H1 (cell line): Measurements from ENCODE around the gene SMIM1. TPM values are rescaled to one million over a fixed set of nuclear protein-coding genes. Genes with fewer than 3 reads are reported as not detected.

Source experiments
- CTCF ChIA-PET: fragments of 300-600 bp; sonication (Branson Sonifier 250); formaldehyde crosslinking; loops from one replicate; lab custom pipeline; 2021; ENCODE audit not compliant: partially characterized antibody; lab: Charles Lee
- POLR2A ChIA-PET: fragments of 300-600 bp; sonication (Branson Sonifier 250); formaldehyde crosslinking; loops from one replicate; lab custom pipeline; 2021; ENCODE audit warnings: inconsistent platforms; ENCODE audit not compliant: partially characterized antibody; lab: Charles Lee
- DNase-seq, 2 experiments: peaks; one replicate each; pipeline versions ENCODE4 v3.0.0 to v3.0.0-alpha.2; 2010 to 2022; ENCODE audit warnings: low spot score in 2 of 2, low read depth in 1 of 2, mixed read lengths in 1 of 2
- FAIRE-seq: peaks from 2 replicates; lab custom pipeline; 2011; peaks lifted over from hg19 to GRCh38; lab: Jason Lieb, UNC
- H2AFZ ChIP-seq: 2 replicates; pipeline ENCODE4 v1.8.1; 2012; ENCODE audit warnings: low read length, inconsistent platforms
- H2AK5ac ChIP-seq: 2 replicates; pipeline ENCODE4 v1.6.1; 2013; ENCODE audit warnings: low read depth, low read length
- H2BK120ac ChIP-seq: replicated peaks from 2 replicates; pipeline ENCODE3; 2013; ENCODE audit warnings: low read depth, low read length, inconsistent platforms
- H2BK12ac ChIP-seq: 2 replicates; pipeline ENCODE4 v1.6.1; 2013; ENCODE audit warnings: low read depth, low read length
- H2BK15ac ChIP-seq: 2 replicates; pipeline ENCODE4 v1.6.1; 2013; ENCODE audit warnings: low read length
- H2BK20ac ChIP-seq: 2 replicates; pipeline ENCODE4 v1.6.1; 2013; ENCODE audit warnings: low read length
- H2BK5ac ChIP-seq: 2 replicates; pipeline ENCODE4 v1.6.1; 2013; ENCODE audit warnings: low read depth, low read length
- H3K14ac ChIP-seq: 2 replicates; pipeline ENCODE4 v1.6.1; 2013; ENCODE audit warnings: inconsistent platforms; ENCODE audit not compliant: insufficient read length
- H3K18ac ChIP-seq: 2 replicates; pipeline ENCODE4 v1.6.1; 2013; ENCODE audit warnings: low read length; ENCODE audit errors: extremely low read depth
- H3K23ac ChIP-seq: 2 replicates; pipeline ENCODE4 v1.6.1; 2013; ENCODE audit warnings: inconsistent platforms; ENCODE audit not compliant: insufficient read length
- H3K23me2 ChIP-seq: 2 replicates; pipeline ENCODE4 v1.6.1; 2013; ENCODE audit warnings: low read depth, low read length
- H3K27ac ChIP-seq: 2 replicates; pipeline ENCODE4 v1.6.1; 2011; ENCODE audit warnings: low read depth, low read length, inconsistent platforms
- H3K27me3 ChIP-seq, 4 experiments: replicated peaks in 1 of 4; 1 replicate in 1 of 4; 2 replicates in 3 of 4; pipeline versions ENCODE4 v1.6.1 to v1.8.1; 2011 to 2013; ENCODE audit warnings: low read length in 3 of 4, mild to moderate bottlenecking in 3 of 4, inconsistent platforms in 2 of 4, mixed read lengths in 2 of 4, moderate library complexity in 1 of 4; ENCODE audit not compliant: control insufficient read depth in 3 of 4, insufficient read depth in 3 of 4; ENCODE audit errors: extremely low read depth in 1 of 4
- H3K36me3 ChIP-seq, 4 experiments: 2 replicates each; pipeline versions ENCODE4 v1.6.1 to v1.8.1; 2011 to 2013; ENCODE audit warnings: mild to moderate bottlenecking in 4 of 4, low read length in 3 of 4, moderate library complexity in 2 of 4, control low read depth in 1 of 4, inconsistent platforms in 1 of 4; ENCODE audit not compliant: insufficient read depth in 4 of 4, control insufficient read depth in 2 of 4
- H3K4ac ChIP-seq: replicated peaks from 2 replicates; pipeline ENCODE3; 2013; ENCODE audit warnings: low read length, low read depth, mixed read lengths, inconsistent platforms; ENCODE audit not compliant: insufficient read length
- H3K4me1 ChIP-seq, 4 experiments: replicated peaks in 1 of 4; 1 replicate in 1 of 4; 2 replicates in 3 of 4; pipeline versions ENCODE4 v1.6.1 to v1.8.1; 2011 to 2013; ENCODE audit warnings: low read length in 3 of 4, inconsistent platforms in 2 of 4, mixed read lengths in 1 of 4; ENCODE audit not compliant: insufficient read depth in 4 of 4, control insufficient read depth in 3 of 4
- H3K4me2 ChIP-seq, 2 experiments: 2 replicates each; pipeline versions ENCODE4 v1.6.1 to v1.8.1; 2011 to 2013; ENCODE audit warnings: low read depth in 2 of 2, low read length in 2 of 2, control low read depth in 1 of 2, inconsistent platforms in 1 of 2, mild to moderate bottlenecking in 1 of 2; ENCODE audit not compliant: insufficient read depth in 1 of 2
- H3K4me3 ChIP-seq, 4 experiments: fragments of 200-600, 300-600 bp in 1 of 4; sonication (generic), shearing (Covaris generic), sonication (Bioruptor Twin) in 1 of 4; 2 replicates each; pipeline versions ENCODE4 v1.5.1 to v1.8.1; 2011 to 2016; ENCODE audit warnings: low read length in 4 of 4, low read depth in 3 of 4, control low read depth in 2 of 4, inconsistent platforms in 2 of 4, mild to moderate bottlenecking in 2 of 4, mixed read lengths in 1 of 4, moderate library complexity in 1 of 4; ENCODE audit not compliant: insufficient read depth in 2 of 4; ENCODE audit errors: extremely low read depth in 1 of 4
- H3K56ac ChIP-seq: replicated peaks from 2 replicates; pipeline ENCODE3; 2013; ENCODE audit warnings: low read depth, mild to moderate bottlenecking, mixed read lengths, low read length, inconsistent platforms; ENCODE audit not compliant: insufficient read length
- H3K79me1 ChIP-seq: 2 replicates; pipeline ENCODE4 v1.6.1; 2013; ENCODE audit warnings: low read depth, low read length, control low read depth
- H3K79me2 ChIP-seq, 2 experiments: 2 replicates each; pipeline versions ENCODE4 v1.6.1 to v1.8.1; 2012 to 2013; ENCODE audit warnings: low read length in 2 of 2, mild to moderate bottlenecking in 2 of 2, inconsistent platforms in 1 of 2; ENCODE audit not compliant: insufficient read depth in 2 of 2, control insufficient read depth in 1 of 2
- H3K9ac ChIP-seq, 4 experiments: replicated peaks in 1 of 4; 1 replicate in 1 of 4; 2 replicates in 3 of 4; pipeline versions ENCODE4 v1.6.1 to v1.8.1; 2011 to 2013; ENCODE audit warnings: low read depth in 3 of 4, low read length in 3 of 4, control low read depth in 2 of 4, mild to moderate bottlenecking in 2 of 4, moderate library complexity in 2 of 4, inconsistent platforms in 1 of 4; ENCODE audit errors: extremely low read depth in 1 of 4
- H3K9me3 ChIP-seq, 2 experiments: 2 replicates each; pipeline versions ENCODE4 v1.6.1 to v1.8.1; 2012 to 2013; ENCODE audit warnings: mild to moderate bottlenecking in 2 of 2, moderate library complexity in 2 of 2, control low read depth in 1 of 2, inconsistent platforms in 1 of 2, low read depth in 1 of 2, low read length in 1 of 2, mixed read lengths in 1 of 2; ENCODE audit not compliant: insufficient read depth in 2 of 2
- H4K20me1 ChIP-seq, 2 experiments: replicated peaks in 1 of 2; 2 replicates each; pipeline versions ENCODE3 to v1.8.1; 2011 to 2013; ENCODE audit warnings: inconsistent platforms in 2 of 2, low read length in 2 of 2, mild to moderate bottlenecking in 1 of 2; ENCODE audit not compliant: insufficient read depth in 2 of 2, control insufficient read depth in 1 of 2
- H4K5ac ChIP-seq: 2 replicates; pipeline ENCODE4 v1.6.1; 2013; ENCODE audit warnings: low read length, low read depth, mixed read lengths, inconsistent platforms; ENCODE audit not compliant: insufficient read length
- H4K8ac ChIP-seq: 2 replicates; pipeline ENCODE4 v1.8.0; 2013; ENCODE audit warnings: mild to moderate bottlenecking, moderate library complexity, low read length, inconsistent platforms; ENCODE audit not compliant: insufficient read depth; ENCODE audit errors: extremely low read depth
- H4K91ac ChIP-seq: replicated peaks from 2 replicates; pipeline ENCODE3; 2013; ENCODE audit warnings: low read length, mixed read lengths, inconsistent platforms; ENCODE audit not compliant: insufficient read length
- BACH1 ChIP-seq: IDR thresholded peaks from 2 replicates; pipeline ENCODE4 v1.6.1; 2012; ENCODE audit warnings: low read length, improper control_type of control experiment
- CHD2 ChIP-seq: IDR thresholded peaks from 2 replicates; pipeline ENCODE4 v1.6.1; 2012; ENCODE audit warnings: low read length, improper control_type of control experiment
- CTBP2 ChIP-seq: IDR thresholded peaks from 2 replicates; pipeline ENCODE4 v1.7.0; 2011; ENCODE audit warnings: borderline replicate concordance, mild to moderate bottlenecking, moderate library complexity, mixed read lengths, low read length; ENCODE audit not compliant: insufficient read depth, insufficient read length
- KDM5A ChIP-seq: fragments of 200-600 bp; IDR thresholded peaks from 2 replicates; pipeline ENCODE4 v1.7.1; 2012; ENCODE audit warnings: mild to moderate bottlenecking, low read length, inconsistent platforms, mixed read lengths
- MAFK ChIP-seq: IDR thresholded peaks from 2 replicates; pipeline ENCODE4 v1.6.1; 2012; ENCODE audit warnings: low read depth, mild to moderate bottlenecking, improper control_type of control experiment, low read length
- POU5F1 ChIP-seq: IDR thresholded peaks from 2 replicates; pipeline ENCODE4 v1.6.1; 2011; ENCODE audit warnings: low read depth, mild to moderate bottlenecking, low read length, moderate library complexity
- SAP30 ChIP-seq: fragments of 300-600 bp; sonication (generic); IDR thresholded peaks from 2 replicates; pipeline ENCODE4 v1.7.1; 2012; ENCODE audit warnings: low read length, moderate library complexity, mild to moderate bottlenecking, inconsistent platforms; ENCODE audit not compliant: insufficient read depth, insufficient replicate concordance
- WGBS, 2 experiments: shearing (Covaris generic) in 1 of 2; methylation state at CpG; one replicate each; pipeline versions ENCODE4 v1.1.6 to v1.1.7; 2013 to 2015; ENCODE audit warnings: low lambda C conversion rate in 2 of 2, mixed read lengths in 2 of 2, inconsistent platforms in 1 of 2, low coverage in 1 of 2, missing lambda C conversion rate in 1 of 2; ENCODE audit not compliant: insufficient replicate concordance in 2 of 2, insufficient coverage in 1 of 2, insufficient read length in 1 of 2; ENCODE audit errors: extremely low coverage in 1 of 2, missing lambda C conversion rate in 1 of 2; 5-methylcytosine and 5-hydroxymethylcytosine counted together
- polyA plus RNA-seq, 7 experiments: library from polyadenylated mRNA; depleted of rRNA in 3 of 7; stranded (reverse) in 5 of 7; unstranded in 2 of 7; fragments of >200 nt in 5 of 7; fragments of 200-250 nt in 2 of 7; gene quantifications; 1 replicate in 5 of 7; 2 replicates in 1 of 7; 4 replicates in 1 of 7; pipeline versions ENCODE4 v1.2.1 to v1.2.3, GENCODE V29; 2011 to 2013; ENCODE audit warnings: missing spikeins in 2 of 7, mixed read lengths in 2 of 7
- total RNA-seq: library from RNA; stranded (reverse); fragmentation: NEBNext Ultra II Directional; extraction: Animal tissue kit (Norgen Biotek cat#: 25700); gene quantifications from 2 replicates; pipeline ENCODE4 v1.2.1, GENCODE V29; 2021
- TF ChIP-seq, protein P1 (sequence below): IDR thresholded peaks from 2 replicates; pipeline ENCODE4 v1.6.1; 2012; ENCODE audit warnings: inconsistent platforms
- TF ChIP-seq, protein P2 (sequence below): IDR thresholded peaks from 2 replicates; pipeline ENCODE4 v1.6.1; 2011; ENCODE audit warnings: low read length, improper control_type of control experiment
- TF ChIP-seq, protein P3 (sequence below): IDR thresholded peaks from 2 replicates; pipeline ENCODE4 v1.6.1; 2012; ENCODE audit warnings: inconsistent platforms

Gene SMIM1
- total and polyA plus RNA-seq, 2 of the 8 experiments (the other 6 are each of a cell fraction or from before 2014, with no cell fraction given): 7.7 to 9.7 TPM

DNA sequence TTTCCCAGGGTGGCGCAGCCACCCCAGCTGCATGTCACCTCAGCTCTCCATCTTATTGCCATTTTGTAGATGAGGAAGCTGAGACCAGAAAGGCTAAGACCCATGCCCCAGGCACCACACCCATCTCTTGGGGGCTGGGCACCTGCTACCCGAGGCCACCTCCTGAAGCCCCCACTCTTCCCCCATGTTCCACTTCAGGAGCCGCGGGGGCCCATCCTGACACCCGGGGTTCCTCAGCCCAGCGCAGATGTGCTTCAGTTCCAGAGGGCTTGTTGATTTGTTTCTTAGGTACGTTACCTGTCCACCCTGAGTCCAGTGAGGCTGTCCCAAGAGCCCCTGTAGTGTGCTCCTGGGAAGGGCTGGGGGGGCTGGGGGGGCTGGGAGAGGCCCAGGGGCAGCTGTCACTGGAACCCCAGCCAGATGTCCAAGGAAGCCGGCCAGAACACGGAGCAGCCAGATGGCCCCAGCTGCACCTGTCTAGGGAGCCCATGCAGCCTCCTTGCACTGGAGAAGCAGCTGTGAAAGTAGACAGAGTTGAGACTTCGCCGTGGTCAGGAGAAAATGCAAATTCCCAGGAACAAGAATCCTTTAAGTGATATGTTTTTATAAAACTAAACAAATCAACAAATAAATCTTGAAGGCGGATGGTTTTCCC lies 37.4 kb upstream of the SMIM1 start:
- Histone ChIP-seq H3K27me3 (no peaks in the 10 kb centered on the region; a peak in 2 of 7 replicates), H3K4me1 (peaks cover 0 to 19% (median 13%) of the 10 kb centered on the region in 4 experiments; a peak in 5 of 7 replicates), H3K36me3 (peaks cover 10 to 34% (median 27%) of the 10 kb centered on the region in 4 experiments; a peak in 7 of 8 replicates), H2BK12ac (no peak overlapping the region), H4K91ac (no peak overlapping the region), H3K79me1 (no peaks in the 10 kb centered on the region; the same call in 1 of the 2 replicates), H4K5ac (no peak overlapping the region), H3K18ac (no peak overlapping the region), H2BK120ac (no peak overlapping the region), H2AFZ (no peak overlapping the region), H3K23ac (no peak overlapping the region), H3K9me3 (no peaks in the 10 kb centered on the region), H3K79me2 (no peaks in the 10 kb centered on the region), H2BK15ac (no peak overlapping the region), H3K4me2 (no peak overlapping the region), H3K4ac (no peak overlapping the region), H3K4me3 (no peak overlapping the region), H4K8ac (no peak overlapping the region), H3K9ac (no peak overlapping the region), H4K20me1 (peaks cover 0 to 12% of the 10 kb centered on the region in 2 experiments), H2BK5ac (no peak overlapping the region), H3K23me2 (no peaks in the 10 kb centered on the region; the same call in 1 of the 2 replicates), H2BK20ac (no peak overlapping the region), H3K14ac (no peak overlapping the region), H2AK5ac (no peak overlapping the region), H3K27ac (no peak overlapping the region), H3K56ac (no peak overlapping the region)
- ChIA-PET POLR2A (interaction anchor here (0.5 to 2.0 kb wide), 8 partner anchors 11 to 111 kb away, joined by 3 to 7 read pairs (median 4); no protein-coding TSS in a partner anchor), CTCF (interaction anchor here (1.1 to 3.6 kb wide), 5 partner anchors 11 to 144 kb away, joined by 3 to 17 read pairs (median 5); no protein-coding TSS in a partner anchor)
- no peak for FAIRE-seq
- WGBS, 2 experiments: 88% methylated on average over 11 of the region's 12 CpGs; no CpG with 5 or more reads in 1 of the 2 experiments
- no peak for DNase-seq
- TF ChIP-seq, protein P1, sequence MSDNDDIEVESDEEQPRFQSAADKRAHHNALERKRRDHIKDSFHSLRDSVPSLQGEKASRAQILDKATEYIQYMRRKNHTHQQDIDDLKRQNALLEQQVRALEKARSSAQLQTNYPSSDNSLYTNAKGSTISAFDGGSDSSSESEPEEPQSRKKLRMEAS: no peak
- TF ChIP-seq CTBP2 (no peak), CHD2 (no peak), SAP30 (no peak), MAFK (no peak), BACH1 (no peak), POU5F1 (no peak), KDM5A (no peak)
- TF ChIP-seq, protein P2, sequence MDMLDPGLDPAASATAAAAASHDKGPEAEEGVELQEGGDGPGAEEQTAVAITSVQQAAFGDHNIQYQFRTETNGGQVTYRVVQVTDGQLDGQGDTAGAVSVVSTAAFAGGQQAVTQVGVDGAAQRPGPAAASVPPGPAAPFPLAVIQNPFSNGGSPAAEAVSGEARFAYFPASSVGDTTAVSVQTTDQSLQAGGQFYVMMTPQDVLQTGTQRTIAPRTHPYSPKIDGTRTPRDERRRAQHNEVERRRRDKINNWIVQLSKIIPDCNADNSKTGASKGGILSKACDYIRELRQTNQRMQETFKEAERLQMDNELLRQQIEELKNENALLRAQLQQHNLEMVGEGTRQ: no peak
- TF ChIP-seq, protein P3, sequence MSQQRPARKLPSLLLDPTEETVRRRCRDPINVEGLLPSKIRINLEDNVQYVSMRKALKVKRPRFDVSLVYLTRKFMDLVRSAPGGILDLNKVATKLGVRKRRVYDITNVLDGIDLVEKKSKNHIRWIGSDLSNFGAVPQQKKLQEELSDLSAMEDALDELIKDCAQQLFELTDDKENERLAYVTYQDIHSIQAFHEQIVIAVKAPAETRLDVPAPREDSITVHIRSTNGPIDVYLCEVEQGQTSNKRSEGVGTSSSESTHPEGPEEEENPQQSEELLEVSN: no peak
